ENCODE results near the gene KIAA0930.
A peak's percentile ranks its signal among the peaks of the same experiment; 100 is the strongest.

- no peak for TF ChIP-seq POLR2A (IDR thresholded peaks at IDR 0.05)
- TF ChIP-seq CTCF (IDR thresholded peaks at IDR 0.05): peak; percentile 59 to 82 (median 70)
These were observed 23.0 kb upstream of the KIAA0930 start for GRCh38 chr22:45263463-45264269.

Measured in uterus (tissue), 2 donors.